NCI-H2227 (cell line): Measurements from ENCODE around the gene SH2D3C.

ENCODE experiments used
- DNase-seq: peaks from one replicate; lab custom pipeline; 2025; ENCODE audit not compliant: unreplicated experiment; lab: John Stamatoyannopoulos, UW

Gene SH2D3C, protein sequence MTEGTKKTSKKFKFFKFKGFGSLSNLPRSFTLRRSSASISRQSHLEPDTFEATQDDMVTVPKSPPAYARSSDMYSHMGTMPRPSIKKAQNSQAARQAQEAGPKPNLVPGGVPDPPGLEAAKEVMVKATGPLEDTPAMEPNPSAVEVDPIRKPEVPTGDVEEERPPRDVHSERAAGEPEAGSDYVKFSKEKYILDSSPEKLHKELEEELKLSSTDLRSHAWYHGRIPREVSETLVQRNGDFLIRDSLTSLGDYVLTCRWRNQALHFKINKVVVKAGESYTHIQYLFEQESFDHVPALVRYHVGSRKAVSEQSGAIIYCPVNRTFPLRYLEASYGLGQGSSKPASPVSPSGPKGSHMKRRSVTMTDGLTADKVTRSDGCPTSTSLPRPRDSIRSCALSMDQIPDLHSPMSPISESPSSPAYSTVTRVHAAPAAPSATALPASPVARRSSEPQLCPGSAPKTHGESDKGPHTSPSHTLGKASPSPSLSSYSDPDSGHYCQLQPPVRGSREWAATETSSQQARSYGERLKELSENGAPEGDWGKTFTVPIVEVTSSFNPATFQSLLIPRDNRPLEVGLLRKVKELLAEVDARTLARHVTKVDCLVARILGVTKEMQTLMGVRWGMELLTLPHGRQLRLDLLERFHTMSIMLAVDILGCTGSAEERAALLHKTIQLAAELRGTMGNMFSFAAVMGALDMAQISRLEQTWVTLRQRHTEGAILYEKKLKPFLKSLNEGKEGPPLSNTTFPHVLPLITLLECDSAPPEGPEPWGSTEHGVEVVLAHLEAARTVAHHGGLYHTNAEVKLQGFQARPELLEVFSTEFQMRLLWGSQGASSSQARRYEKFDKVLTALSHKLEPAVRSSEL

GRCh38 chr9:127778280-127779135 lies at the start of gene SH2D3C:
Gene SH2D3C, minus strand, starts transcription at chr9:127778666. Its CDS starts 39 bp downstream, at chr9:127778627.
- no peak for DNase-seq

DNA sequence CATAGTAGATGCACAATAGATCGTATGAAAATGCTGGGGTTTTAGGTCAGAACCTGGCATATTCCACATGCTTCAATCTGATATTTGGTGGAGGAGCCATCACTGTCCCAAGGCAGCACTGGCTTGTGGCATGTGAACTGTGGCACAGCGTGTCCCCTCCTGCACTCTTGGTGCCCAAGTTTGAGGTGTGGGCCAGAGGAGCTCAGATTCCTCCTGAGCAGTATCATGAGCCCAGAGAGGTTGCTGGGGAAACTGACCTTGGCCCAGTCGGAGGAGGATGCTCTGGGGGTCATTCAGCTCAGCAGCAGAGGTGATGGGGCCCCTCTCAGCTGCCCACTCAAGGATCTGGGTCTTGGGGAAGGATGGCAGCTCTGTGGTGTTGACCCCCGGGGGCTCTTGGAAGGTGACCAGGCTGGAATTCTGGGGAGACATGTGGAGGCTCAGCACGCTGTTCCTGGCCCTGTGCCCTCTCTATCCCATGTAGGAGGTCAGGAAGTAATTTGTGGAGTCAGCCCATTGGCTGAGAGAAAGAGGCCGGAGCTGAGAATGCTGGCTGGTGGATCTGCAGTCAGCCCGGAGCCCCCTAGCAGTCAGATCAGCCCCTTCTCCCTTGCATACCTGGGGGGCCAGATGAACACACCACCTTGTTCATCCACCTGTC lies 47.9 kb upstream of the SH2D3C start:
- no peak for DNase-seq

GRCh38 chr9:127825319-127826051 lies 47.0 kb upstream of the SH2D3C start:
- no peak for DNase-seq

DNA sequence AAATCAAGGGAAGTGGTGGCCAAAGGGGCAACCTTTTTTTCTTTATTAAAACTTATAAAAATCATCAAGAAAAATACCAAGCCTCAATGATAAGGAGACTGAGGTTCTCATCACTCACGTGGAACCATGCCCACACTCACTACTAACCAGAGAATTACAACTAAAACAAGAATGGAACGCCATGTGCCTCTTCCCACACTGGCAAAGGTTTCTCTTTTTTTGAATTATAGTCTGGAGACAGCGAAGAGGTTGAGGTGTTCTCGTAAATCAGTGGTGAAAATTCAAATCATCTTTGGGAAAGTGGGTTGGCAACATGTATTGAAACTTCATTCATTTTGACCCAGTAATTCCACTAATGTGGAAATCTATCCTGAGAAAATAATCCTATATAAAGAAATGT lies 43.6 kb upstream of the SH2D3C start:
- no peak for DNase-seq

- DNase-seq = no peak
Measured at GRCh38 chr9:127818574-127818973, 40.1 kb upstream of the SH2D3C start.

DNA sequence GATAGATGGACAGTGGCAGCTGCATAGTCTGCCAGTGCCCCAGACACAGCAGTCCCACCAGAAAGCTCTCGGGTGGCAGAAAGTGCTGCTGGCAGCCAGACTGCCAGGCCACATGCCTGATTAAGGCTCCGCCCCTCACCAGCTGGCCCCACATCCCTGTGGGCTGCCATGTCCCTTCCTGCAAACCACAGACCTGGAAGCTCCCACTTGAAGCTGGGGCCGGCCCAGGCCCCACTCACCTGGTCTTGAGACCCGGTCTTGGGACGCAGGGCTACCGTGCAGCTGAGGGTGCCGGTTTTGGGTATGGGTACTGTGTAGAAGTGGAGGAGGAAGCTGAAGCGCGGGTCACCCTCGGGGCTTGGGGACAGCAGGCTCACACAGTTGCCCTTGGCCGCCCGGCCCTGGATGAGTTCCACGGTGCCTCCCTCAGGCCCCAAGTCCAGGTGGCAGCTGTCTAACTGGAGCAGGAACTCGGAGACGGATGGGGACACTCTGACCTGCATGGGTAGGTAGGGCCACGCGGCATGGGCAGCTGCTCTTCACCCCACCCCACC lies 39.5 kb upstream of the SH2D3C start:
- no peak for DNase-seq

- no peak for DNase-seq
Measured at GRCh38 chr9:127816728-127817127, 38.3 kb upstream of the SH2D3C start.

DNA sequence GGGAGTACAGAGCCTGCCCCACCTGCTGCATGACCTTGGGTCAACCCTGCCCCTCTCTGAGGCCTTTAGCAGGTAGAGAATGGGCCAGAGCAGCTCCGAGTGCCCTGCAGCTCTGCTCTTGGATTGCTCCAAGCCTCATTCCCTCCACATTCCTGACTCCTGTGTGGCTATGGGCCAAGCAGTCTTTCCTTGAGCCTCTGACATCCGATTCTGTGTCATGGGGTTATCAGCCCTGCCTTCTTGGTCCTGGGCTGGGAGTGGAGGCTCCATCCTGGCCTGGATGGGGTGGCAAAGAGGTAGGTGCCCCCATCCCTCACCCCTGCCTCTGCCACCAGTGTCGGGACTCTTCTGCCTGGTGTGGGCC lies 37.9 kb upstream of the SH2D3C start:
- no peak for DNase-seq

DNA sequence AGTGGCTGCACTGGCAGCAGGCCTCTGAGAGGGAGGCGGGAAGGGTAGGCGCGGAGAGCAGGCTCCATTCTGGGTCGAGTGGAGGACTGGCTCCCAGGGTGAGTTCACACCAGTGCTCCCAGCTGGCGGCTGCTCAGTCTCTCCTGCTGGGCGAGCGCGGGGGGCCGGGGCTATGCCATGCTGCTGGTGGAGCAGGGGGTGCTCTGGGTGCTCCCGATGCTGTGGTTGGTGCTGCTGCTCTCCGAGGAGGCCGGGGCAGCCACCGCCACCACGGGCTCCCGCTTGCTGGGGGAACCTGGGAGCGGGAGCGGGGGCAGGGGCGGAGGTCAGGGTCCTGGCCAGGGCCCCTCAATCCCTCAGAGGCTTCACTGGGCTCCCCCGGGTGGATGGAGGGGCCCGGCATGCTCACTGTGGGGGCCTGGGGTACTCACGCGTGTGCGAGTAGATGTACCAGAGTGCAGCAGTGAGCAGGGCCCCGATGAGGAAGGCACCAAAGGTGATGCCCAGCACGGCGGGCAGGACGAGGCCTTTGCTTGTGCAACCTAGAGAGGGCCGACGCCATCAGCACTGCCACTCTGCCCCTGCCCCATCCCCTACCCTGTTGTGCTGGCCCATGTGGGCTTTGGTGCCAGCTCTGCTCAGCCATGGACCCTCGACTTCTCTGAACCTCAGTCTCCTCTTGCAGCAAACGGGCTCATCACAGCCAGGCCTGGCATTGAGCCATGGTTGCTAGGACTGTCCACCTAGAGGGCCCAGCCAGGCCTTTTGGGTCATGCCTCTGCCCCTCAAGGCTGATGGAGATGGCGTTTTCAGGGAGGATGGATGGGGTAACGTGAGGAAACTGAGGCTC lies 37.3 kb upstream of the SH2D3C start:
- DNase-seq = no peak

DNA sequence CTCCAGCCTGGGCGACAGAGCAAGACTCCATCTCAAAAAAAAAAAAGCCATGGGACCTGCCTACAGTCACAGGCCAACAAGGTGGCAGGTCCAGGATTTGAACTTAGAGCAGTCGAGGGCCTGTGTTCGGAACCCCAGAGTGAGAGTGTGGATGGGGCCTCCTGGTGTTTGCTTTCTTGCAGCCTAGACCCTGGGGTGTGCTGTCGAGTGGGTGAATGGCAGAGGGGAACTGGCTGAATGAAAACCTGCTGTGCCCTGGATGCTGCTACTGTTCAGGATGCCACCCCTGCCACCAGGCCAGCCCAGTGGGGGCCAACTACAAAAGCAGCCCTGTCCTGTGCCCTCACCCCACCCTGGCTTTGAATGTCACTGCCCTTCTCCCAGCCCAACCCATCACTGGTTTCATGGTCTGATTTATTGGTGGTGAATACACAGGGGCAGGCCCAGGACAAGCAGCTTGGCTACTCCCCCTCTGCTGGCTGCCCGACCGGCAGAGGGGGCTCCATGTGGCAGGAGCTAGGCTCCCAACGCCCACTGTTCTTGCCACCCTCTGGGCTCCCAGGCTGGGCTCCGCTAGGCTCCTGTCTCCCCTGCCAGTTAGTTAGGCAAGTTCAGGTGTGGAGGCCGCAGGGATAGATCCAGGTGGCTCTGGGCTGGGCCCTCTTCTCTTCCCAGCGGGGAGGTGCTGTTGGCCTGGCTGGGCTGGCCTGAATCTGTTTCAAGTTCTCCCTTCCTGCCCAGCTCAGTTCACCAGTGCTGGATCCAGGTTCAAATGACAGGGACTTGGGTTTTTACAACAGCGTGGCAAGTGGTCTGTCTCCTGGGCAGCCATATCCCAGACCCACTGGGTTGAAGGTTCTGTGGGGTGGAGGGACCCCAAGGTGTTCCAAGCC lies 36.4 kb upstream of the SH2D3C start:
- DNase-seq = no peak

- no peak for DNase-seq
Measured at GRCh38 chr9:127813686-127814226, 35.3 kb upstream of the SH2D3C start.

DNA sequence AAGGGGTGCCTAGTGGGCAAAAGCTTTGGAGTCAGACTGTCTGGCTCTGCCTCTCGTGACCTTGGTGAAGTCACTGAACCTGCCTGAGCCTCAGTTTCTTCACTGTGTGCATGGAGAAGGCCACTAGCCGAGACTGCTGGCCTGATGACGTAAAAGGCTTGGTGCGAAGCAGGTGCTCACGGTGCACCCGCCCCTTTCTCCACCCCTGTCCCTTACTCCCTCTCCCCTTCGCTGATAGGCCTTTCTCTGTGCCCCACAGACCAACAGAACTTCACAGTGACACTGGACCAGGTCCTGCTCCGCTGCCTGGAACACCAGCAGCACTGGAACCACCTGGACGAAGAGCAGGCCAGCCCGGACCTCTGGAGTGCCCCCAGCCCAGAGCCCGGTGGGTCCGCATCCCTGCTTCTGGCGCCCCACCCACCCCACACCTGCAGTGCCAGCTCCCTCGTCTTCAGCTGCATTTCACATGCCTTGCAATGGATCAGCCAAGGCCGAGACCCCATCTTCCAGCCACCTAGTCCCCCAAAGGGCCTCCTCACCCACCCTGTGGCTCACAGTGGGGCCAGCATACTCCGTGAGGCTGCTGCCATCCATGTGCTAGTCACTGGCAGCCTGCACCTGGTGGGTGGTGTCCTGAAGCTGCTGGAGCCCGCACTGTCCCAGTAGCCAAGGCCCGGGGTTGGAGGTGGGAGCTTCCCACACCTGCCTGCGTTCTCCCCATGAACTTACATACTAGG lies 34.6 kb upstream of the SH2D3C start:
- DNase-seq = no peak

- DNase-seq = no peak
Measured at GRCh38 chr9:127812011-127812410, 33.5 kb upstream of the SH2D3C start.

DNA sequence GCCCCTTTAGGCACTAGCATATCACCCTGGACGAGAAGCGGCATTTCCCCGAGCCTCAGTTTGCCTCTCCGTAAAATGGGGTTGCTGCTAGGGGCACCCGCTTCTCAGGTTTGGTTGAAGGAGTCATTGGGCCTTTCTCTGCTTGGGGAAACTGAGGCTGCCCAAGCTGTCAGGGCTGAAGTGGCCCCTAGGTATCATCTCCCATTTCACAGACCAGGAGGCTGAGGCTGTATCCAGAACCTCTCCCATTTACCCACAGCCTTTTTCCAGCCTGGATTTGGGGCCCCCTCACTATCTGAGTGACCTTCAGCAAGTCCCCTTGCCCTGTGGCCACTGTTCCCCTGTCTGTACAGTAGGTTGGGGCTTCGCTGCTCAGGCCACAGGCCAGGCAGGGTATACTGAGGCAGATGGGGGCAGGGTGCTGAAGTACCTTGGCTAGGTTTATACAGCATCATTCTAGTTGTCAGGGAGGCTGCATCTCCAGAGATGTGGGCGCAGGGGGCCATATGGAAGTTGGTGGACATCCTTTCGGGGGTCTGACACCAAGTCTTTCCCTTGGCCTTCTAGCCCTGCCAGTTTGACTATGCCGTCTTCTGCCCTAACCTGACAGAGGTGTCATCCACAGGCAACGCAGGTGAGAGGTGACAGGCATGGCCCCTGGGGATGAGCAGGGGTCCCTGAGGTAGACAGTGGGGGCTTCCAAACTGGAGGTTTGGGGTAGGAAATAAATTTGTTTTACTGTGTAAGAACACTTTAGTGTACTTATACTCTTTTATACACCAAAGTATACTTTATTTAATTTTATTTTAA lies 32.1 kb upstream of the SH2D3C start:
- no peak for DNase-seq

DNA sequence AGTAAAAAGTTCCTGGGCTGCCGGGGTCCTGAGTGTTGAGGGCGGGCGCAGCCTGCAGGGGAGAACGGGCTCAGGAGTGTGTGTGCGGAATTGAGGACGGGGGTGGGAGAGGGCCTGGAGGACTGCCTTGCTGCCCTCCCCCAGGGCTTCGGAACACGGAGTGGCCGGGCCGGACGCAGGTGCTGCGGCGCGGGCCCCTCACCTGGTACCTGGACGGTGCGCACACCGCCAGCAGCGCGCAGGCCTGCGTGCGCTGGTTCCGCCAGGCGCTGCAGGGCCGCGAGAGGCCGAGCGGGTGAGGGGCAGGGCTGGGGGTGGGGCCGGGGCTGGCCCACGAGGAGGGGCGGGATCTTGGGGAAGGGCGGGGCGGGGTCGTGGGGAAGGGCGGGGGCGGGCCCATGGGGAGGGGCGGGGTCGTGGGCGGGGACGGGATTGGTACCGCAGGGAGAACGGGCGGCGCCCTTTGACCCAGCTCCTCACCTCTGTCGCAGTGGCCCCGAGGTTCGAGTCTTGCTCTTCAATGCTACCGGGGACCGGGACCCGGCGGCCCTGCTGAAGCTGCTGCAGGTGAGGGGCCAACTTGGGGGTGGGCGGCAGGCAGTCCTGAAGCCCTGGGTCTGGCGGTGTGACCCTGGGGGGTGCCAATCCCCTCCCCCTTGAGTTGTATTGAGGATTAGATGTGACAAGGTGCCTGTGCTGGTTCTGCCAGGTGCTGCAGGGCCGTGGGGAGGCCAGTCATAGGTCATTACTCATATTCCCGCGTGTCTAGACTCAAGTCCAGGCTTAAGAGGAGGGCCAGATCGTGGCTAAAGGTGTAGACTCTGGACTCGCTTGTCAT lies 31.3 kb upstream of the SH2D3C start:
- DNase-seq = no peak
